WTC11 (cell line): ENCODE results near the gene RIN3.

Experiments used
- CBFB ChIP-seq: sonication (generic); formaldehyde crosslinking; IDR thresholded peaks from 2 replicates; pipeline ENCODE4 v1.8.1; 2022; ENCODE audit warnings: mild to moderate bottlenecking, low read depth, missing genetic modification reagents
- CREB1 ChIP-seq: sonication (generic); formaldehyde crosslinking; IDR thresholded peaks from 2 replicates; pipeline ENCODE4 v1.8.0; 2023; ENCODE audit warnings: mild to moderate bottlenecking, missing genetic modification reagents
- ETV6 ChIP-seq: sonication (generic); formaldehyde crosslinking; IDR thresholded peaks from 2 replicates; pipeline ENCODE4 v1.8.1; 2022; ENCODE audit warnings: mild to moderate bottlenecking, missing genetic modification reagents
- NFE2L1 ChIP-seq: sonication (generic); formaldehyde crosslinking; IDR thresholded peaks from 2 replicates; pipeline ENCODE4 v1.8.1; 2023; ENCODE audit warnings: missing genetic modification reagents
- ZNF423 ChIP-seq: fragments of 250-450 bp; sonication (Bioruptor Pico); IDR thresholded peaks from 2 replicates; pipeline ENCODE4 v2.1.2; 2022; ENCODE audit warnings: mild to moderate bottlenecking, moderate library complexity
- TF ChIP-seq, protein P1 (sequence below): sonication (generic); formaldehyde crosslinking; IDR thresholded peaks from 2 replicates; pipeline ENCODE4 v1.8.1; 2022; ENCODE audit warnings: low read depth, mild to moderate bottlenecking, moderate library complexity, missing genetic modification reagents, borderline replicate concordance
- TF ChIP-seq, protein P2 (sequence below): sonication (generic); formaldehyde crosslinking; IDR thresholded peaks from 2 replicates; pipeline ENCODE4 v1.8.0; 2022; ENCODE audit warnings: missing genetic modification reagents
- TF ChIP-seq, protein P3 (sequence below): sonication (generic); formaldehyde crosslinking; IDR thresholded peaks from 2 replicates; pipeline ENCODE4 v1.8.1; 2023; ENCODE audit warnings: mild to moderate bottlenecking, missing genetic modification reagents, moderate library complexity
- TF ChIP-seq, protein P4 (sequence below): sonication (generic); formaldehyde crosslinking; conservative IDR thresholded peaks from 2 replicates; pipeline ENCODE4 v1.8.1; 2022; ENCODE audit warnings: mild to moderate bottlenecking, missing genetic modification reagents
- TF ChIP-seq, protein P5 (sequence below): sonication (generic); formaldehyde crosslinking; IDR thresholded peaks from 2 replicates; pipeline ENCODE4 v1.8.0; 2022; ENCODE audit warnings: mild to moderate bottlenecking, missing genetic modification reagents
- TF ChIP-seq, protein P6 (sequence below): sonication (generic); formaldehyde crosslinking; IDR thresholded peaks from 2 replicates; pipeline ENCODE4 v1.8.0; 2022; ENCODE audit warnings: mild to moderate bottlenecking, missing genetic modification reagents
- TF ChIP-seq, protein P7 (sequence below): fragments of 200-600 bp; IDR thresholded peaks from 2 replicates; pipeline ENCODE4 v1.8.0; 2022; ENCODE audit warnings: antibody characterized with exemption

DNA sequence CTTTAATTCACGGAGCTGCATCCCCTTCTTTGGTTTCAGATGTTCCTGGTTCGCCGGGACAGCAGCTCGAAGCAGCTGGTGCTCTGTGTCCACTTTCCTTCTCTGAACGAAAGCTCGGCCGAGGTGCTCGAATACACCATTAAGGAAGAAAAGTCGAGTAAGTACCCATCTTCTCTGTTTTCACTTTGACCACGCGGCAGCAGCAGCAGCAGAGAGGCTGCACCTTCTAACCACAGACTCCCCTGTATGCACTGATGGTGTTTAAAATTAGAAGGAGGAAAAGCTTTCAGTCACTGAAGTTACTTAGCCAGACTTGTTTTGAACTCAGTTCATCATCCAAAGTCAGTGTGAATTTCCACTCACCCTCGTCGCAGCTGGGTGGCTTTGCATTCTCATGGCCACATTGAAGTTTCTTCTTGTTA lies 63.8 kb downstream of the RIN3 start:
- no peak for TF ChIP-seq CREB1 (CRISPR knock-in tag)
- TF ChIP-seq, protein P1, sequence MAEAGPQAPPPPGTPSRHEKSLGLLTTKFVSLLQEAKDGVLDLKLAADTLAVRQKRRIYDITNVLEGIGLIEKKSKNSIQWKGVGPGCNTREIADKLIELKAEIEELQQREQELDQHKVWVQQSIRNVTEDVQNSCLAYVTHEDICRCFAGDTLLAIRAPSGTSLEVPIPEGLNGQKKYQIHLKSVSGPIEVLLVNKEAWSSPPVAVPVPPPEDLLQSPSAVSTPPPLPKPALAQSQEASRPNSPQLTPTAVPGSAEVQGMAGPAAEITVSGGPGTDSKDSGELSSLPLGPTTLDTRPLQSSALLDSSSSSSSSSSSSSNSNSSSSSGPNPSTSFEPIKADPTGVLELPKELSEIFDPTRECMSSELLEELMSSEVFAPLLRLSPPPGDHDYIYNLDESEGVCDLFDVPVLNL (CRISPR knock-in tag), result no peak
- TF ChIP-seq, protein P2, sequence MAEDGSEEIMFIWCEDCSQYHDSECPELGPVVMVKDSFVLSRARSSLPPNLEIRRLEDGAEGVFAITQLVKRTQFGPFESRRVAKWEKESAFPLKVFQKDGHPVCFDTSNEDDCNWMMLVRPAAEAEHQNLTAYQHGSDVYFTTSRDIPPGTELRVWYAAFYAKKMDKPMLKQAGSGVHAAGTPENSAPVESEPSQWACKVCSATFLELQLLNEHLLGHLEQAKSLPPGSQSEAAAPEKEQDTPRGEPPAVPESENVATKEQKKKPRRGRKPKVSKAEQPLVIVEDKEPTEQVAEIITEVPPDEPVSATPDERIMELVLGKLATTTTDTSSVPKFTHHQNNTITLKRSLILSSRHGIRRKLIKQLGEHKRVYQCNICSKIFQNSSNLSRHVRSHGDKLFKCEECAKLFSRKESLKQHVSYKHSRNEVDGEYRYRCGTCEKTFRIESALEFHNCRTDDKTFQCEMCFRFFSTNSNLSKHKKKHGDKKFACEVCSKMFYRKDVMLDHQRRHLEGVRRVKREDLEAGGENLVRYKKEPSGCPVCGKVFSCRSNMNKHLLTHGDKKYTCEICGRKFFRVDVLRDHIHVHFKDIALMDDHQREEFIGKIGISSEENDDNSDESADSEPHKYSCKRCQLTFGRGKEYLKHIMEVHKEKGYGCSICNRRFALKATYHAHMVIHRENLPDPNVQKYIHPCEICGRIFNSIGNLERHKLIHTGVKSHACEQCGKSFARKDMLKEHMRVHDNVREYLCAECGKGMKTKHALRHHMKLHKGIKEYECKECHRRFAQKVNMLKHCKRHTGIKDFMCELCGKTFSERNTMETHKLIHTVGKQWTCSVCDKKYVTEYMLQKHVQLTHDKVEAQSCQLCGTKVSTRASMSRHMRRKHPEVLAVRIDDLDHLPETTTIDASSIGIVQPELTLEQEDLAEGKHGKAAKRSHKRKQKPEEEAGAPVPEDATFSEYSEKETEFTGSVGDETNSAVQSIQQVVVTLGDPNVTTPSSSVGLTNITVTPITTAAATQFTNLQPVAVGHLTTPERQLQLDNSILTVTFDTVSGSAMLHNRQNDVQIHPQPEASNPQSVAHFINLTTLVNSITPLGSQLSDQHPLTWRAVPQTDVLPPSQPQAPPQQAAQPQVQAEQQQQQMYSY, result no peak
- TF ChIP-seq, protein P3, sequence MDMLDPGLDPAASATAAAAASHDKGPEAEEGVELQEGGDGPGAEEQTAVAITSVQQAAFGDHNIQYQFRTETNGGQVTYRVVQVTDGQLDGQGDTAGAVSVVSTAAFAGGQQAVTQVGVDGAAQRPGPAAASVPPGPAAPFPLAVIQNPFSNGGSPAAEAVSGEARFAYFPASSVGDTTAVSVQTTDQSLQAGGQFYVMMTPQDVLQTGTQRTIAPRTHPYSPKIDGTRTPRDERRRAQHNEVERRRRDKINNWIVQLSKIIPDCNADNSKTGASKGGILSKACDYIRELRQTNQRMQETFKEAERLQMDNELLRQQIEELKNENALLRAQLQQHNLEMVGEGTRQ (CRISPR knock-in tag), result no peak
- TF ChIP-seq, protein P4, sequence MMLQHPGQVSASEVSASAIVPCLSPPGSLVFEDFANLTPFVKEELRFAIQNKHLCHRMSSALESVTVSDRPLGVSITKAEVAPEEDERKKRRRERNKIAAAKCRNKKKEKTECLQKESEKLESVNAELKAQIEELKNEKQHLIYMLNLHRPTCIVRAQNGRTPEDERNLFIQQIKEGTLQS (CRISPR knock-in tag), result no peak
- TF ChIP-seq, protein P5, sequence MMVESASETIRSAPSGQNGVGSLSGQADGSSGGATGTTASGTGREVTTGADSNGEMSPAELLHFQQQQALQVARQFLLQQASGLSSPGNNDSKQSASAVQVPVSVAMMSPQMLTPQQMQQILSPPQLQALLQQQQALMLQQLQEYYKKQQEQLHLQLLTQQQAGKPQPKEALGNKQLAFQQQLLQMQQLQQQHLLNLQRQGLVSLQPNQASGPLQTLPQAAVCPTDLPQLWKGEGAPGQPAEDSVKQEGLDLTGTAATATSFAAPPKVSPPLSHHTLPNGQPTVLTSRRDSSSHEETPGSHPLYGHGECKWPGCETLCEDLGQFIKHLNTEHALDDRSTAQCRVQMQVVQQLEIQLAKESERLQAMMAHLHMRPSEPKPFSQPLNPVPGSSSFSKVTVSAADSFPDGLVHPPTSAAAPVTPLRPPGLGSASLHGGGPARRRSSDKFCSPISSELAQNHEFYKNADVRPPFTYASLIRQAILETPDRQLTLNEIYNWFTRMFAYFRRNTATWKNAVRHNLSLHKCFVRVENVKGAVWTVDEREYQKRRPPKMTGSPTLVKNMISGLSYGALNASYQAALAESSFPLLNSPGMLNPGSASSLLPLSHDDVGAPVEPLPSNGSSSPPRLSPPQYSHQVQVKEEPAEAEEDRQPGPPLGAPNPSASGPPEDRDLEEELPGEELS (CRISPR knock-in tag), result no peak
- TF ChIP-seq NFE2L1, result no peak
- TF ChIP-seq, protein P6, sequence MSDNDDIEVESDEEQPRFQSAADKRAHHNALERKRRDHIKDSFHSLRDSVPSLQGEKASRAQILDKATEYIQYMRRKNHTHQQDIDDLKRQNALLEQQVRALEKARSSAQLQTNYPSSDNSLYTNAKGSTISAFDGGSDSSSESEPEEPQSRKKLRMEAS (CRISPR knock-in tag), result no peak
- TF ChIP-seq CBFB (CRISPR knock-in tag), result no peak
- no peak for TF ChIP-seq ETV6 (CRISPR knock-in tag)
- no peak for TF ChIP-seq ZNF423 (CRISPR knock-in tag)
- TF ChIP-seq, protein P7, sequence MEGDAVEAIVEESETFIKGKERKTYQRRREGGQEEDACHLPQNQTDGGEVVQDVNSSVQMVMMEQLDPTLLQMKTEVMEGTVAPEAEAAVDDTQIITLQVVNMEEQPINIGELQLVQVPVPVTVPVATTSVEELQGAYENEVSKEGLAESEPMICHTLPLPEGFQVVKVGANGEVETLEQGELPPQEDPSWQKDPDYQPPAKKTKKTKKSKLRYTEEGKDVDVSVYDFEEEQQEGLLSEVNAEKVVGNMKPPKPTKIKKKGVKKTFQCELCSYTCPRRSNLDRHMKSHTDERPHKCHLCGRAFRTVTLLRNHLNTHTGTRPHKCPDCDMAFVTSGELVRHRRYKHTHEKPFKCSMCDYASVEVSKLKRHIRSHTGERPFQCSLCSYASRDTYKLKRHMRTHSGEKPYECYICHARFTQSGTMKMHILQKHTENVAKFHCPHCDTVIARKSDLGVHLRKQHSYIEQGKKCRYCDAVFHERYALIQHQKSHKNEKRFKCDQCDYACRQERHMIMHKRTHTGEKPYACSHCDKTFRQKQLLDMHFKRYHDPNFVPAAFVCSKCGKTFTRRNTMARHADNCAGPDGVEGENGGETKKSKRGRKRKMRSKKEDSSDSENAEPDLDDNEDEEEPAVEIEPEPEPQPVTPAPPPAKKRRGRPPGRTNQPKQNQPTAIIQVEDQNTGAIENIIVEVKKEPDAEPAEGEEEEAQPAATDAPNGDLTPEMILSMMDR, result no peak
